PFSK-1 (cell line): ENCODE results near the gene ACOX3.

Experiments
- FOXP2 ChIP-seq: optimal IDR thresholded peaks from 2 replicates; pipeline ENCODE3; 2011; ENCODE audit warnings: borderline replicate concordance, control low read depth, inconsistent platforms; ENCODE audit not compliant: insufficient read depth; ENCODE audit errors: extremely low read length, extremely low read depth
- POLR2AphosphoS5 ChIP-seq: IDR thresholded peaks from 2 replicates; pipeline ENCODE4 v1.6.1; 2012; ENCODE audit warnings: low read depth, mild to moderate bottlenecking, control low read depth, low read length, moderate library complexity
- REST ChIP-seq, 2 experiments: IDR thresholded peaks; 2 replicates each; pipeline versions ENCODE4 v1.6.1 to v1.8.0; 2011 to 2012; ENCODE audit warnings: low read depth in 2 of 2, low read length in 2 of 2, control low read depth in 1 of 2, inconsistent platforms in 1 of 2, mild to moderate bottlenecking in 1 of 2, moderate library complexity in 1 of 2; ENCODE audit not compliant: insufficient read depth in 1 of 2
- SIN3A ChIP-seq: IDR thresholded peaks from 2 replicates; pipeline ENCODE4 v1.6.1; 2012; ENCODE audit warnings: mild to moderate bottlenecking, low read length, moderate library complexity, borderline replicate concordance; ENCODE audit not compliant: insufficient read depth
- TAF1 ChIP-seq: IDR thresholded peaks from 2 replicates; pipeline ENCODE4 v1.6.1; 2012; ENCODE audit warnings: low read length, control low read depth, borderline replicate concordance; ENCODE audit not compliant: insufficient read depth

Gene ACOX3

GRCh38 chr4:8365951-8366350 is 74.6 kb downstream of the ACOX3 start:
- TF ChIP-seq TAF1 (no peak), REST (IDR thresholded peaks at IDR 0.05; ENCODE audit: insufficient read depth in 1 of 2, low read depth in 2 of 2, low read length in 2 of 2) (no peak)

- TF ChIP-seq TAF1 (no peak), REST (IDR thresholded peaks at IDR 0.05; ENCODE audit: insufficient read depth in 1 of 2, low read depth in 2 of 2, low read length in 2 of 2) (no peak), FOXP2 (no peak), SIN3A (no peak)
Measured at GRCh38 chr4:8365353-8365752, 75.2 kb downstream of the ACOX3 start.

- TF ChIP-seq TAF1 (no peak), SIN3A (no peak), FOXP2 (no peak), POLR2AphosphoS5 (no peak), REST (IDR thresholded peaks at IDR 0.05; ENCODE audit: insufficient read depth in 1 of 2, low read depth in 2 of 2, low read length in 2 of 2) (no peak)
Measured at GRCh38 chr4:8364848-8365350, 75.6 kb downstream of the ACOX3 start.

GRCh38 chr4:8364141-8364540 is 76.4 kb downstream of the ACOX3 start:
- TF ChIP-seq REST (IDR thresholded peaks at IDR 0.05; ENCODE audit: insufficient read depth in 1 of 2, low read depth in 2 of 2, low read length in 2 of 2) (no peak), SIN3A (no peak), POLR2AphosphoS5 (no peak), TAF1 (no peak), FOXP2 (no peak)

- TF ChIP-seq SIN3A (no peak), FOXP2 (no peak), REST (IDR thresholded peaks at IDR 0.05; ENCODE audit: insufficient read depth in 1 of 2, low read depth in 2 of 2, low read length in 2 of 2) (no peak), TAF1 (no peak), POLR2AphosphoS5 (no peak)
Measured at GRCh38 chr4:8362483-8362882, 78.0 kb downstream of the ACOX3 start.
